Neural cell (in vitro differentiated cells): ENCODE measurements around the gene FHIT. TPM values are rescaled to one million over a fixed set of nuclear protein-coding genes. Genes with fewer than 3 reads are reported as not detected.

Source experiments
- H2AFZ ChIP-seq: fragments of 200-600, 300-800 bp; sonication (generic), shearing (Covaris generic); 2 replicates; pipeline ENCODE4 v1.6.0; 2014; ENCODE audit warnings: low read depth, mild to moderate bottlenecking, antibody characterized with exemption, low read length, moderate library complexity
- H3F3A ChIP-seq: fragments of 200-600 bp; shearing (Covaris generic); 2 replicates; pipeline ENCODE4 v1.6.1; 2016; ENCODE audit warnings: mild to moderate bottlenecking, moderate library complexity, mixed read lengths, antibody characterized with exemption, low read length; ENCODE audit not compliant: insufficient read depth, poor library complexity, severe bottlenecking
- H3K27ac ChIP-seq: fragments of 200-600, 300-800 bp; sonication (generic), shearing (Covaris generic); 2 replicates; pipeline ENCODE4 v1.5.1; 2014; ENCODE audit warnings: mild to moderate bottlenecking, low read length, moderate library complexity
- H3K27me3 ChIP-seq: fragments of 300-800, 200-600 bp; sonication (generic), shearing (Covaris generic); 2 replicates; pipeline ENCODE4 v1.6.0; 2014; ENCODE audit warnings: mild to moderate bottlenecking, low read depth, low read length, moderate library complexity; ENCODE audit not compliant: insufficient read depth
- H3K36me3 ChIP-seq: fragments of 300-800, 200-600 bp; sonication (generic), shearing (Covaris generic); 2 replicates; pipeline ENCODE4 v1.5.1; 2014; ENCODE audit warnings: mild to moderate bottlenecking, antibody characterized with exemption, low read length, moderate library complexity; ENCODE audit not compliant: insufficient read depth
- H3K4me2 ChIP-seq: fragments of 300-800, 200-600 bp; sonication (generic), shearing (Covaris generic); 2 replicates; pipeline ENCODE4 v1.6.0; 2014; ENCODE audit warnings: mild to moderate bottlenecking, low read length
- H3K4me3 ChIP-seq: fragments of 300-800, 200-600 bp; sonication (generic), shearing (Covaris generic); 2 replicates; pipeline ENCODE4 v1.5.1; 2014; ENCODE audit warnings: mild to moderate bottlenecking, low read length, moderate library complexity
- H3K79me2 ChIP-seq: fragments of 200-600 bp; shearing (Covaris generic); replicated peaks from 2 replicates; pipeline ENCODE4 v1.6.0; 2014; ENCODE audit warnings: mild to moderate bottlenecking, low read length, moderate library complexity; ENCODE audit not compliant: insufficient read depth
- H3K9ac ChIP-seq: fragments of 300-800, 200-600 bp; sonication (generic), shearing (Covaris generic); 2 replicates; pipeline ENCODE4 v1.6.1; 2016; ENCODE audit warnings: mild to moderate bottlenecking, low read length, mixed read lengths
- H3K9me2 ChIP-seq: fragments of 200-600 bp; shearing (Covaris generic); 2 replicates; pipeline ENCODE4 v1.6.1; 2016; ENCODE audit warnings: mild to moderate bottlenecking, low read length, mixed read lengths; ENCODE audit not compliant: insufficient read depth
- H3K9me3 ChIP-seq: fragments of 200-600, 300-800 bp; sonication (generic), shearing (Covaris generic); 2 replicates; pipeline ENCODE4 v1.6.1; 2016; ENCODE audit warnings: mild to moderate bottlenecking, mixed run types, low read length, moderate library complexity, mixed read lengths
- H4K20me1 ChIP-seq: fragments of 200-600 bp; shearing (Covaris generic); 2 replicates; pipeline ENCODE4 v1.6.1; 2016; ENCODE audit warnings: mild to moderate bottlenecking, mixed run types; ENCODE audit not compliant: insufficient read depth
- CTCF ChIP-seq: fragments of 450-650 bp; IDR thresholded peaks from 2 replicates; pipeline ENCODE4 v1.5.1; 2014; ENCODE audit warnings: antibody characterized with exemption, mild to moderate bottlenecking, moderate library complexity; ENCODE audit not compliant: poor library complexity, severe bottlenecking
- EP300 ChIP-seq: fragments of 450-650 bp; conservative IDR thresholded peaks from 2 replicates; pipeline ENCODE4 v1.6.1; 2014; ENCODE audit warnings: antibody characterized with exemption, mild to moderate bottlenecking, moderate library complexity; ENCODE audit not compliant: poor library complexity, severe bottlenecking
- EZH2 ChIP-seq: fragments of 200-600, 300-800 bp; shearing (Covaris generic), sonication (generic); IDR thresholded peaks from 2 replicates; pipeline ENCODE4 v1.6.1; 2014; ENCODE audit warnings: antibody characterized with exemption, low read length, borderline replicate concordance, mild to moderate bottlenecking; ENCODE audit not compliant: insufficient read depth, poor library complexity, severe bottlenecking
- MXI1 ChIP-seq: fragments of 450-650 bp; conservative IDR thresholded peaks from 2 replicates; pipeline ENCODE4 v1.6.1; 2014; ENCODE audit warnings: antibody characterized with exemption, mild to moderate bottlenecking; ENCODE audit not compliant: poor library complexity, severe bottlenecking
- POLR2AphosphoS5 ChIP-seq: IDR thresholded peaks from 2 replicates; pipeline ENCODE4 v1.6.1; 2012
- RAD21 ChIP-seq: fragments of 450-650 bp; conservative IDR thresholded peaks from 2 replicates; pipeline ENCODE4 v1.6.1; 2014; ENCODE audit warnings: antibody characterized with exemption, mild to moderate bottlenecking, moderate library complexity
- REST ChIP-seq: IDR thresholded peaks from 2 replicates; pipeline ENCODE4 v1.6.1; 2012; ENCODE audit warnings: borderline replicate concordance
- SMC3 ChIP-seq: fragments of 450-650 bp; conservative IDR thresholded peaks from 2 replicates; pipeline ENCODE4 v1.6.1; 2014; ENCODE audit warnings: antibody characterized with exemption, mild to moderate bottlenecking, moderate library complexity; ENCODE audit not compliant: poor library complexity
- TAF1 ChIP-seq: IDR thresholded peaks from 2 replicates; pipeline ENCODE4 v1.6.1; 2012; ENCODE audit warnings: low read depth
- polyA plus RNA-seq: library from polyadenylated mRNA; depleted of rRNA; stranded (reverse); fragments of >200 nt; gene quantifications from 2 replicates; pipeline ENCODE4 v1.2.3, GENCODE V29; 2014

FHIT gene
- polyA plus RNA-seq, 1 donor from 2014 or later: not detected

- H3F3A ChIP-seq: no peaks in the 10 kb centered on the region
- no peak overlapping the region for H2AFZ ChIP-seq
- no peaks in the 10 kb centered on the region for H4K20me1 ChIP-seq
- H3K4me3 ChIP-seq: no peak overlapping the region
- no peaks in the 10 kb centered on the region for H3K9me2 ChIP-seq
- no peak for TF ChIP-seq EP300
- TF ChIP-seq RAD21: no peak
- TF ChIP-seq EZH2: no peak
- no peak for TF ChIP-seq TAF1
- TF ChIP-seq CTCF: no peak
- no peak overlapping the region for H3K27ac ChIP-seq
- H3K9ac ChIP-seq: no peak overlapping the region
- no peak overlapping the region for H3K4me2 ChIP-seq
- no peaks in the 10 kb centered on the region for H3K27me3 ChIP-seq
- H3K79me2 ChIP-seq: no peaks in the 10 kb centered on the region
- H3K9me3 ChIP-seq: no peaks in the 10 kb centered on the region
- H3K36me3 ChIP-seq: no peaks in the 10 kb centered on the region
Observed at GRCh38 chr3:61224823-61225222, 26.4 kb downstream of the FHIT start.

GRCh38 chr3:61223451-61223850 is 27.8 kb downstream of the FHIT start:
- no peak for TF ChIP-seq SMC3
- TF ChIP-seq EZH2: no peak
- no peak for TF ChIP-seq POLR2AphosphoS5
- no peak for TF ChIP-seq MXI1
- no peak for TF ChIP-seq EP300
- TF ChIP-seq RAD21: no peak
- TF ChIP-seq TAF1: no peak
- no peak for TF ChIP-seq REST
- TF ChIP-seq CTCF: no peak
- H3K9me2 ChIP-seq: no peaks in the 10 kb centered on the region
- no peaks in the 10 kb centered on the region for H3K79me2 ChIP-seq
- H3K4me2 ChIP-seq: no peak overlapping the region
- H3K9ac ChIP-seq: no peak overlapping the region
- H3F3A ChIP-seq: no peaks in the 10 kb centered on the region
- H4K20me1 ChIP-seq: no peaks in the 10 kb centered on the region
- H3K4me3 ChIP-seq: no peak overlapping the region
- H2AFZ ChIP-seq: no peak overlapping the region
- H3K27ac ChIP-seq: no peak overlapping the region
- no peaks in the 10 kb centered on the region for H3K36me3 ChIP-seq
- no peaks in the 10 kb centered on the region for H3K27me3 ChIP-seq
- no peaks in the 10 kb centered on the region for H3K9me3 ChIP-seq
